DOHH2 (cell line): Measurements from ENCODE around the gene POGZ.

ENCODE experiments used
- EZH2phosphoT487 ChIP-seq: fragments of 200-600 bp; sonication (generic); IDR thresholded peaks from 2 replicates; pipeline ENCODE4 v1.6.1; 2017; ENCODE audit warnings: borderline replicate concordance, mild to moderate bottlenecking, antibody characterized with exemption, low read length, moderate library complexity, mixed read lengths
- TF ChIP-seq, protein P1 (sequence below): fragments of 200-600 bp; sonication (generic); IDR thresholded peaks from one replicate; pipeline ENCODE4 v1.5.1; 2014; ENCODE audit warnings: antibody characterized with exemption, mild to moderate bottlenecking, low read depth, low read length; ENCODE audit not compliant: poor library complexity, severe bottlenecking

DNA sequence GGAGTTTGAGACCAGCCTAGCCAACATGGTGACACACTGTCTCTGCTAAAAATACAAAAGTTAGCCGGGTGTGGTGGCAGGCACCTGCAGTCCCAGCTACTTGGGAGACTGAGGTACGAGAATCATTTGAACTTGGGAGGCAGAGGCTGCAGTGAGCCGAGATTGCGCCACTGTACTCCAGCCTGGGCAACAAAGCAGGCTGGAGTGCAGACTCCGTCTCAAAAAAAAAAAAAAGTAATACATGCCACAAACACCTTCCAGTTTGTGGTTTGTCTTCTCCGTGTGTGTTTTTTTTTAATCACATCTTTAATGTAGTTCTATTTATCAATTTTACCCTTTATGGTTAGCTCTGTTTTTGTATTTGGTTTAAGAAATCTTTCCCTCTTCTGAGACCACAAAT, 22.3 kb downstream of the POGZ start:
- TF ChIP-seq, protein P1, sequence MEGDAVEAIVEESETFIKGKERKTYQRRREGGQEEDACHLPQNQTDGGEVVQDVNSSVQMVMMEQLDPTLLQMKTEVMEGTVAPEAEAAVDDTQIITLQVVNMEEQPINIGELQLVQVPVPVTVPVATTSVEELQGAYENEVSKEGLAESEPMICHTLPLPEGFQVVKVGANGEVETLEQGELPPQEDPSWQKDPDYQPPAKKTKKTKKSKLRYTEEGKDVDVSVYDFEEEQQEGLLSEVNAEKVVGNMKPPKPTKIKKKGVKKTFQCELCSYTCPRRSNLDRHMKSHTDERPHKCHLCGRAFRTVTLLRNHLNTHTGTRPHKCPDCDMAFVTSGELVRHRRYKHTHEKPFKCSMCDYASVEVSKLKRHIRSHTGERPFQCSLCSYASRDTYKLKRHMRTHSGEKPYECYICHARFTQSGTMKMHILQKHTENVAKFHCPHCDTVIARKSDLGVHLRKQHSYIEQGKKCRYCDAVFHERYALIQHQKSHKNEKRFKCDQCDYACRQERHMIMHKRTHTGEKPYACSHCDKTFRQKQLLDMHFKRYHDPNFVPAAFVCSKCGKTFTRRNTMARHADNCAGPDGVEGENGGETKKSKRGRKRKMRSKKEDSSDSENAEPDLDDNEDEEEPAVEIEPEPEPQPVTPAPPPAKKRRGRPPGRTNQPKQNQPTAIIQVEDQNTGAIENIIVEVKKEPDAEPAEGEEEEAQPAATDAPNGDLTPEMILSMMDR: no peak
- no peak for TF ChIP-seq EZH2phosphoT487
